RKO (cell line): Measurements from ENCODE around the gene RAB33A.

Experiments
- DNase-seq: peaks from one replicate; pipeline ENCODE4 v3.0.0-alpha.2; 2016; ENCODE audit warnings: low spot score

RAB33A gene

DNA sequence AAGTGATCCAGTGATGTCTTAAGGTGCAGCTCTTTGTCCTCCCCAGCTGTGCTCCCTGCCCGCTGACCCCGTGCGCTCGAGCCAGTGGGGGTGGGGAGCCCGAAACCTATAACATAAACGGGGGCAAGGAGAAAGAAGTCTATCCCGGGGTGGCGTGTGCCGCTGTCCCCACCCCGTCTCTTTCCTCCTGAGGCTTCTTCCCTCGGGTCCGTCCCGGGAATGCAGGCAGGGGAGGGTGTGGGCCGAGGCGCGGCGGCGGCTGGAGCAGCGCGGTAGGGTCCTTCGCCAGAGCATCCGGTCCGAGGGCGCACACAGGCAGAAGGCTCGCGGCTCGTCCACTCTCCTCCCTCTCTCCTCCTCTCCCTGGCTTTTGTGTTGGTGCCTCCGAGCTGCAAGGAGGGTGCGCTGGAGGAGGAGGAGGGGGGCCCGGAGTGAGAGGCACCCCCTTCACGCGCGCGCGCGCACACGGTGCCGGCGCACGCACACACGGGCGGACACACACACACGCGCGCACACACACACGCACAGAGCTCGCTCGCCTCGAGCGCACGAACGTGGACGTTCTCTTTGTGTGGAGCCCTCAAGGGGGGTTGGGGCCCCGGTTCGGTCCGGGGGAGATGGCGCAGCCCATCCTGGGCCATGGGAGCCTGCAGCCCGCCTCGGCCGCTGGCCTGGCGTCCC lies at the start of gene RAB33A:
RAB33A (plus strand) TSS at position 517 of the 681 bp plus-strand sequence; CDS start at position 618, 101 bp downstream.
- no peak for DNase-seq

DNA sequence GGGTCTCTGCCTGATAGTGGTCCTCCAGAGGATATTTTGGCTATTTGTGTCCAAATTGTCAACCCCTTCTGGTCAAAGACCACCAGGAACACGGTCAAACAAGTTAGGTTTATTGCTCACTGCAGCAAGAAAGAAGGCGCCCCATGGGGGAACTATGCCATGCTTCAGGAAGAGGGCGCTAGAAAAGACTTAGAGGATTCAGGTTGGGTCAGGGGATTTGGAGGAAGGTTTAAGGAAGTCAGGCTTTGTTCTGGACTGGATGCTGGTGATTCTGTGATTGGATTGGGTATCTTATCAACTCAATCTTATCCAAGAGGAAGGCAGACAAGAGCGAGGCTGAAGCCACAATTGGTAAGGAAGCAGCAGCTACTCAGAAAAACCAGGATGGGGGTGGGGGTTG lies 47.2 kb upstream of the RAB33A start:
- no peak for DNase-seq

- no peak for DNase-seq
These were observed 46.5 kb upstream of the RAB33A start for GRCh38 chrX:130125091-130125874.

DNA sequence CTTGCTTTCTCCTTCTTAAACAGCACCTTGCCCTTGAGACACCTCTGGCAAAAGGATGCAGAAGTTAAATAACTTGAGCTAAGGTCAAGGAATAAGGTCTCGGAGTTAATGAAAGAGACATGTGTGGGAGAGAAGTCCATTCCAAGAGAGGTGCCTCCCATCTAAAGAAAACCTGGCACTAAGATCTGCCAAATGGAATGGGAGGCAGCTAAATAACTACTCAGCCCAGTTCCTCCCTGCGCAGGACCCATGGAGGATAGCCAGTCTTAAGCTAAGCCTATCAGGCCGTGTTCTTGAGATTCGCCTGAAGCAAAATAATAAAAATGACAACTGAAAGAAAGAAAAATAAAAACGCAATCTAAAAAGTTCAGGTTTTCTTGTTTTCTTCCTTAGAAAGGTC lies 40.8 kb upstream of the RAB33A start:
- no peak for DNase-seq

DNA sequence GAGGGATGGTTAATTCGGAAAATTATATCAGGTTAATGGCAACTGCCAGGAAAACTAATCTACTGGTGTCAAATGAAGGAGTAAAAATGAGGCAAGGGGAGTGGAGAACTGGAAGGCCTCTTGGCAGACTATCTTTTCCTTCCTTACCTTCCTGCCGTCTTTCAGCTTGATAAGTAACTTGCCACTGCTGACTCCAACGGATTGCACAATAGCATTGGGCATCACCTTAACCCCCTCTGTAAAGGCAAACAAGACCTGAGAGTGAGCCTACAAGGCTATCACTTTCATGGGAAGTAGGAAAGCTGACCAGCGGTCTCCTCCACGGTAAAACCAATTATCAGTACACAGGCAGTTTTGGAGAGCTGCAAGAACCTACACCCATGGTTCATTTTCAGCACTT lies 35.3 kb upstream of the RAB33A start:
- DNase-seq: no peak

GRCh38 chrX:130136961-130137360 lies 34.8 kb upstream of the RAB33A start:
- no peak for DNase-seq

DNA sequence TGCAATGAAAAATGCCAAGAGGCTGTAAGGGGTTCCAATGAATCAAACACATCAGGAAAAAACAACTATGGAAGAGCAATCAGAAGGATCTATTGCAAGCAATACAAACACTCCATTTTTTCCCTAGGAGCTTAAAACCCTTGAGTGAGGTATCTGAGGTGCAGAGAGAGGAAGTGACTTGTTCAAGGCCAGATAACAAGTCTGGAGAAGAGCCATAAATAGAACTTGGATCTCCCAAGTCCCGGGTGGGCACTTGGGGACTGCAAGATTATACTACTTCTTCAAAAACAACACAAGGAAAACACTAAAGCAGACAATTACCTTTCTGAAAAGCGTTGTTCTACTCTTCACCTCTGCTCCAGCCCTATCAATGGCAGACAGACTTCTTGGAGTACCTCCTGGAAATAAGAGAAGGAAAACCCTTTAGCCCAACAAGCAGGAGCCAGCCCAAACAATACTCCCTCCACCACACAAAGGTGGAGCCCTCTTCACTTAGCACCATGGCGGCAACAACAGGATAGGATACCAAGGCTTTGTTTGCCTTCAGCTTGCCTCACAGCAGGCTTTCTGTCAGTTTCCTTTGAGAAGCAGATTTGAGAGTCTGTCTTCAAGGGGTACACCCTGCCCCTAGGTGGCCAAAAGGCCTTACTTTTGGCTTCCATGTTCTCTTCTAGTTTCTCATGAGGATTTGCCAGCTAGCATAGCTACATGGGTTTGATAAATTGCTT lies 32.1 kb upstream of the RAB33A start:
- DNase-seq: no peak

- no peak for DNase-seq
These were observed 27.3 kb upstream of the RAB33A start for GRCh38 chrX:130144509-130144908.

- no peak for DNase-seq
These were observed 26.6 kb upstream of the RAB33A start for GRCh38 chrX:130145123-130145522.

GRCh38 chrX:130147631-130148030 lies 24.1 kb upstream of the RAB33A start:
- no peak for DNase-seq

GRCh38 chrX:130155564-130155963 lies 16.2 kb upstream of the RAB33A start:
- DNase-seq: no peak

DNA sequence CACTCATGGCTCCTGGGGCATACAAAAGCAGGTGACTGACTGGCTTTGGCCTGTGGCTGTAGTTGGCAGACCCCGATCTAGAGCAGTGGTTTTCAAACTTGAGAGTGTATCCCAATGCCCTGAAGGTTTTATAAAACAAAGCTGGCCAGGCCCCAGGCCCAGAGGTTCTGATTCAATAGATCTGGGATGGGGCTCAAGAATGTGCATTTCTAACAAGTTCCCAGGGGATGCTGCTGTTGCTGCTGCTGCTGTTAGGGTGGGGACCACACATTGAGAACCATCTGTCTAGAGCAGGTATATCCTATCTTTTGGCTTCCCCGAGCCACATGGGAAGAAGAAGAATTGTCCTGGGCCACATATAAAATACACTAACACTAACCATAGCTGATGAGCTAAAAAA lies 13.5 kb upstream of the RAB33A start:
- no peak for DNase-seq

GRCh38 chrX:130159776-130160175 lies 12.0 kb upstream of the RAB33A start:
- DNase-seq: no peak

GRCh38 chrX:130162094-130162735 lies 9.5 kb upstream of the RAB33A start:
- DNase-seq: no peak

DNA sequence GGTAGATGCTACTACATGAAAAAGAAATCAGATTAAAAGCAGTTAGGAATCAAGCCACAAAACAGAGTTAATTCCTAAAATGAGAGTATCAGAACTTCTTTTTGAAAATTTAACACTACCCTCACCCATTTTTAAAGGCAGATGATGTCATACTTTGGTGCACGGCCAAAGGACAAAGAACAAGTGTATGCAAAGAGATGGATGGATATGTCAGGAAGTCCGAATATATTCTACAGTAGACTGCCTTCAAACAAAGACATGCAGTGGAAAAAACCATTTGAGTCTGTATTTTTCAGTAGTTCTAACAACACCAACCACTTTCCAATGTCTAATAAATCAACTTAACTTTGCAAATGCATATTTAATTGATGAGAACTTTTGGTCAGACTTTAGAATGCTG lies 8.4 kb upstream of the RAB33A start:
- DNase-seq: no peak

DNA sequence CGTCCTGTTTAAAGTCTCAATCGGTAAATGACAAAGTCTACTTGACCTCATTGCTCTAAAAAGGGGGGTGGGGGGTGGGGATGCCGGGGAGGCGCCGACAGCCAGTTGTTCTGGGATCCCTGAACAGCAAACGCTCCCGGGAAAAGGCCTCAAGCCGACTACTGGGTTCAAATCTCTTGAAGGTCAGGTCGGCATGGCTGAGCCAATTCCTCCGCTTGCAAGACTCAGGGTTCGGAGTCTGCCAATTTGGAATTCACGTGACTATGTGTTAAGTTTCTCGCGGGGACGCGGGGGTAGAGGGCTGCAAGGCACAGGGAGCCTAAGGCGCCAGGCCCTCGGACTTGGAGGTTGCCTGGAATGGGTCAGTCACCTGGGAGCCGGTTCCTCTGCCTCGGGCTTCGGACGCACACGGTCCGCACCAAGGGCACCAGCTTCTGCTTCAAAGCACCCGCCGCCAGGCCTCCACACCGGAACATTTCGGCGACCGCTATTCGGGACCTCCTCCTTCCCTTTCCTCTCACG lies 6.5 kb upstream of the RAB33A start:
- peak; percentile 56 for DNase-seq

GRCh38 chrX:130165703-130166502 lies 5.9 kb upstream of the RAB33A start, which contains the start of gene AIFM1:
TSS of gene AIFM1 (minus strand) at chrX:130165841. CDS start at chrX:130165656, 185 bp downstream.
- peak; percentile 91 for DNase-seq

DNA sequence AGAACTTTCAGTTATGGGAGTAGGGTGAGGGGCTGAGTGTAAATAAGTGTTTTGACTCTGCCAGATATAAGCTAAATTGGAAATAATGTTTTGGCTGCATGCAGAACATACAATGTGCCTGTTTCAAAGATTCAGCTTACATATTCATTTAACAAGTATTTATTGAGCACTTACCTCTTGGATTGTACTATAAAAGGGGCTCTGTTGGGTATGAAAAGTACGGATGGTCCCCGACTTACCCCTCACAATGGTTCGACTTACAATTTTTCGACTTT lies 5.3 kb upstream of the RAB33A start:
- DNase-seq: no peak

GRCh38 chrX:130167040-130167439 lies 4.7 kb upstream of the RAB33A start:
- DNase-seq: no peak

DNA sequence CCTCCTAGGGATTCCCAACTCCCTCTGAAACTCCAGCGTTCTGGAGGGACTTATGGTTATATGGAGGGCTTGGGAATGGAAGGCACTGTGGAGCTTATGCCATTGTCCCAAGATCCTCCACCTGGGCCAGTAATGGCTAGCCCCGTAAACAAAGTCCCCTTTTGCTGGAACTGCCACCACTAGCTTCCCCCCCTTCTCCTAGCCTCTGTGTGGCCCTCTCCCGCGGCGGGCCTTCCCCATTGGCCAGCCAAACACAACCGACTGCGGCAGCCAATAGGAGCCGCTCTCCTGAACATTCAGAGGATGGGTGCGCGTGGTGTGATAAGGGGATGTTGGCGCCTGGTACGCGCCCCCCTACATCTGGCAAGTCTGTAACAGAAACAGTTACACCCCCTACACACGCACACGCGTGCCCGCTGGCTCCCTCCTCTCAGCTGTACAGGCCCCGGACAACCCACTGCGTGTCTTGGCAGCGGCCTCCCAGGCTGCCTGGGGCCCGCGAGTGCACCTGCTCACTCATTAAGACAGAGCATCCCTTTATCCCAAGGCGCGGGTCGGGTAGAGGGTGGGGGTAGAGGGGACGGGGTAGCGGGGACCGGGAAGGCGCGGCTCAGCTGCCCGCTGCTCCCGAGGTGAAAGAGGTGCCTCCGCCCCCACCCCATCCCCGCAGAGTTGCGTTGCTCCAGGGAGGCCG lies 863 bp upstream of the RAB33A start:
- DNase-seq: no peak
